ENCODE data around the gene LY6G5C. TPM values are rescaled to one million over a fixed set of nuclear protein-coding genes. Genes with fewer than 3 reads are reported as not detected.

Gene LY6G5C
- total RNA-seq, 1 experiment from 2014 or later, result 1.7 TPM

- Histone ChIP-seq H3K79me2 (ENCODE audit: insufficient read depth, low read length) (no peaks in the 10 kb centered on the region), H3K27me3 (ENCODE audit: insufficient read depth, low read length) (no peaks in the 10 kb centered on the region), H4K20me1 (ENCODE audit: insufficient read depth) (no peaks in the 10 kb centered on the region), H2AFZ (ENCODE audit: low read depth, low read length, poor library complexity, severe bottlenecking) (no peak overlapping the region), H3K4me1 (ENCODE audit: control insufficient read depth in 1 of 2, insufficient read depth in 2 of 2, low read length in 2 of 2) (peaks cover 13 to 24% of the 10 kb centered on the region in 2 experiments; a peak in 3 of 4 replicates), H3K36me3 (ENCODE audit: control insufficient read depth in 1 of 2, insufficient read depth in 2 of 2, low read length in 2 of 2) (no peaks in the 10 kb centered on the region), H3K27ac (ENCODE audit: low read depth, low read length) (no peak overlapping the region), H3K9me2 (ENCODE audit: insufficient read depth) (no peaks in the 10 kb centered on the region), H3K9ac (ENCODE audit: low read length) (no peak overlapping the region), H3K4me3 (replicated peaks in 1 of 2; ENCODE audit: low read depth in 1 of 2, low read length in 2 of 2) (no peak overlapping the region), H3K4me2 (ENCODE audit: low read length) (peak overlapping the region; percentile 31; the same call in 1 of the 2 replicates), H3K9me3 (ENCODE audit: control insufficient read depth in 1 of 2, insufficient read depth in 1 of 2, low read depth in 1 of 2, low read length in 2 of 2) (no peaks in the 10 kb centered on the region)
- ATAC-seq, result no peak
- DNase-seq (ENCODE audit: low read depth, low spot score), result no peak
- CTCF ChIA-PET, result interaction anchor here (1.4 kb wide), 1 partner anchor 58 kb away, joined by 3 read pairs; no protein-coding TSS in a partner anchor
- POLR2A ChIA-PET, result interaction anchor here (0.6 kb wide), 1 partner anchor 1461 kb away, joined by 3 read pairs; no protein-coding TSS in a partner anchor
- RAD21 ChIA-PET (ENCODE audit: low non-redundant PET in 1 of 2, low total read pairs in 2 of 2, uncharacterized antibody in 2 of 2, unreplicated experiment in 2 of 2), result interaction anchor here in 1 of 2 experiments (0.7 kb wide), 1 partner anchor 18 kb away, joined by 3 read pairs; no protein-coding TSS in a partner anchor
- intact Hi-C loops (cut with micrococcal nuclease), result no loop called here
- TF ChIP-seq SIN3A (IDR thresholded peaks at IDR 0.05; ENCODE audit: low read depth) (no peak), ZNF274 (IDR thresholded peaks at IDR 0.05; ENCODE audit: low read depth, low read length) (no peak), FOSL1 (IDR thresholded peaks at IDR 0.05; ENCODE audit: low read depth) (no peak), TCF7L2 (IDR thresholded peaks at IDR 0.05; ENCODE audit: borderline replicate concordance, extremely low read depth, insufficient read depth, insufficient read length) (no peak), YY1 (IDR thresholded peaks at IDR 0.05; ENCODE audit: extremely low read depth, insufficient replicate concordance, low read depth, low read length) (no peak), CEBPB (IDR thresholded peaks at IDR 0.05; ENCODE audit: low read depth) (no peak), ATF3 (IDR thresholded peaks at IDR 0.05) (no peak), ELF1 (IDR thresholded peaks at IDR 0.05; ENCODE audit: borderline replicate concordance, low read depth) (no peak), SRF (IDR thresholded peaks at IDR 0.05; ENCODE audit: low read depth) (no peak), EZH2phosphoT487 (IDR thresholded peaks at IDR 0.05; ENCODE audit: borderline replicate concordance) (no peak)
- no TSS peak for BruUV-seq (replicated peaks)
Measured at GRCh38 chr6:31711233-31711632, 30.4 kb upstream of the LY6G5C start.
